ENCODE results near the gene RNF182.

Gene RNF182

GRCh38 chr6:13910443-13910842 is 14.3 kb upstream of the RNF182 start:
- no peaks in the 10 kb centered on the region for H3K9me3 Mint-ChIP-seq
- no peak overlapping the region for H3K27ac Mint-ChIP-seq
- H3K27me3 Mint-ChIP-seq: peaks cover 42% of the 10 kb centered on the region
- H3K36me3 Mint-ChIP-seq (ENCODE audit: low read depth): no peaks in the 10 kb centered on the region
- DNase-seq: no peak
- H3K4me1 Mint-ChIP-seq (ENCODE audit: low read depth): peaks cover 2% of the 10 kb centered on the region
- H3K4me3 Mint-ChIP-seq: no peak overlapping the region

DNA sequence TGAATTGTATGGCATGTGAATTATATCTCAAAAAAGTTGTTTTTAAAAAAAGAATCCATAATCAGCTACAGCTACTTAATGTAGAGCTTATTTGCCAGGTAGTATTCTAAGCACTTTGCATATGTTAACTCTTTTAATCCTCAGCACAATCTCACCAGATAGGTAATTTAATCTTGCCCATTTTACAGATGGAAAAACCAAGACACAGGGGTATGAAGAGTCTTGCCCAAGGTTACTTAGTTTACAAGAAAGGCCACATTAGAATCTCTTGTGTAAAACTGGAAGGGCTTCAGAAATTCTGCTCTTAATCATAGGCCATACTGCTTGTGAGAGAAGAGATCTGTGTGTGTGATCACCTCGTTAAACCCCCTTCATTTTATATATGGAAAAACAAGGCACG is 13.4 kb upstream of the RNF182 start:
- no peak overlapping the region for H3K27ac Mint-ChIP-seq
- no peaks in the 10 kb centered on the region for H3K36me3 Mint-ChIP-seq (ENCODE audit: low read depth)
- H3K4me3 Mint-ChIP-seq: no peak overlapping the region
- DNase-seq: no peak
- H3K9me3 Mint-ChIP-seq: no peaks in the 10 kb centered on the region
- H3K4me1 Mint-ChIP-seq (ENCODE audit: low read depth): peaks cover 2% of the 10 kb centered on the region
- peaks cover 45% of the 10 kb centered on the region for H3K27me3 Mint-ChIP-seq

- no peaks in the 10 kb centered on the region for H3K36me3 Mint-ChIP-seq (ENCODE audit: low read depth)
- no peak for DNase-seq
- H3K4me3 Mint-ChIP-seq: no peak overlapping the region
- peaks cover 39% of the 10 kb centered on the region for H3K27me3 Mint-ChIP-seq
- H3K27ac Mint-ChIP-seq: no peak overlapping the region
- peaks cover 2% of the 10 kb centered on the region for H3K4me1 Mint-ChIP-seq (ENCODE audit: low read depth)
- no peaks in the 10 kb centered on the region for H3K9me3 Mint-ChIP-seq
Measured at GRCh38 chr6:13913226-13914001, 11.3 kb upstream of the RNF182 start.

DNA sequence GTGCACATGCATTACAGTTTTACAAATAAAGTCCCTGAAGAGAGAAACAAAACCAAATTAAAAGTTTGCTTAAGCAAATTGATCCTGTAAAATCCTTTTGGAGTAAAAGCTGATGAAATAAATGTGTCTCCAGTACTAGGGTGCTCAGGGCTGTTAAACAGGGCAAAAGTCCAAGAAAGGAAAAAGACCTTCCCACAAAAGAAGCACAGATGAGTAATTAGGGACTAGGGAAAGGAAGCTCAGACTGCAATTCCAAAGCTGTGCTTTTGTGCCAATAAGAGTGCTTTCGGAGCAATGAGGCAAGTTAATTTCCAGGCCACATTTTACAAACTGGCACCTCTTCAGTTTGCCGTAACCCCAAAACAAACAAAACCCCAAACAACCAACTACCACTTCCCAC is 10.4 kb upstream of the RNF182 start:
- H3K27ac Mint-ChIP-seq: no peak overlapping the region
- peaks cover 36% of the 10 kb centered on the region for H3K27me3 Mint-ChIP-seq
- H3K9me3 Mint-ChIP-seq: no peaks in the 10 kb centered on the region
- no peak overlapping the region for H3K4me3 Mint-ChIP-seq
- no peak for DNase-seq
- no peaks in the 10 kb centered on the region for H3K4me1 Mint-ChIP-seq (ENCODE audit: low read depth)
- H3K36me3 Mint-ChIP-seq (ENCODE audit: low read depth): no peaks in the 10 kb centered on the region

DNA sequence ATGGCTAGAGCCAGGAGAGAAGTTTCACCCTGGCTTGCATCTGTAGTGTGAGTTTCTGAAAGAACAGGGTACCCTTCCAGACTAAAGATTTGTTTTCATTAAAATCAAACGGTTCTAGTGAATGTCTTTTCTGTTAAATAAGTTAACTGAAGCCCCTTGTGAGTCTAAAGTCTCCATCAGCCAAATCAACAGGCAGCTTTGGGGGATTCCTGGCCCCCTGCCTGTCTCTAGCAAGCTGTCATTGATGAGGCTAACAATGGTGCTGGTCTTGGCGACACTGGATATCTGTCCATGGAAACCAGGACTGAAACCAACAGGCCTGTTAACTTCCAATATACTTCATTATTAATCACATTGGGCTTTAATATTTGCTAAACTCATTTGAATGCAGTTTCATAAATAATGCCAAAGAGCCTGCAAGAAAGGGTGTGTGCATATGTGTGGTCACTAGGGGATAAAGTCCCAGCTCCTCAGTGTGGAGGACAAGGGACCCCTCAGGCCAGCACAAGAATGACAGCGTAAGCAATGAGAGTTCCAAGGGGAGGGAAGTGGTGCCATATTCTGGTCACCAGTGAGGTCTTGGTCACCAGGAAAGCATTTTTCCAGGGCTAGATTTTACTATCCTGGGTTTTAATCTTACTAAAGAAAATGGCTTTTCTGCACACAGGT is 9.1 kb upstream of the RNF182 start:
- Mint-ChIP-seq H3K4me1 (ENCODE audit: low read depth) (no peaks in the 10 kb centered on the region), H3K9me3 (no peaks in the 10 kb centered on the region), H3K27ac (no peak overlapping the region), H3K36me3 (ENCODE audit: low read depth) (no peaks in the 10 kb centered on the region), H3K27me3 (peaks cover 33% of the 10 kb centered on the region), H3K4me3 (no peak overlapping the region)
- no peak for DNase-seq

- no peak for DNase-seq
- no peak overlapping the region for H3K4me3 Mint-ChIP-seq
- peaks cover 35% of the 10 kb centered on the region for H3K27me3 Mint-ChIP-seq
- H3K4me1 Mint-ChIP-seq (ENCODE audit: low read depth): no peaks in the 10 kb centered on the region
- no peak overlapping the region for H3K27ac Mint-ChIP-seq
- H3K36me3 Mint-ChIP-seq (ENCODE audit: low read depth): no peaks in the 10 kb centered on the region
- H3K9me3 Mint-ChIP-seq: no peaks in the 10 kb centered on the region
Measured at GRCh38 chr6:13916230-13916944, 8.4 kb upstream of the RNF182 start.

DNA sequence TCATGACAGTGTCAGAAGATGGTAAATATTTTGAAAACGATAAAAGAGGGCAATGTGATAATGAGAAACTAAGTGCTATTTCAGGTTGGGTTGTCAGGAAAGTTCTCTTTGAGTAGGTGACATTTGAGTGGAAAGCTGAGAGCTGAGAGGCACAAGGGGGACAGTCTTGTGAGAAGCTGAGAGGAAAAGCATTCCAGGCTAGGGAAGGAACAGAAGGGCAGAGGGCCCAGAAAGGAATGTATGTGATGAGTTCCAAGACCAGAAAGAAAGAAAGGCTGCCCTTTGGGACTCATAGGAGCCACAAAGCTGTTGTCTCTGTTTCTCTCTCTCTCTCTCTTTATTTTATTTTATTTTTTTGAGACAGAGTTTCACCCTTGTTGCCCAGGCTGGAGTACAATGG is 7.6 kb upstream of the RNF182 start:
- peaks cover 35% of the 10 kb centered on the region for H3K27me3 Mint-ChIP-seq
- no peak overlapping the region for H3K4me3 Mint-ChIP-seq
- no peaks in the 10 kb centered on the region for H3K4me1 Mint-ChIP-seq (ENCODE audit: low read depth)
- DNase-seq: no peak
- H3K36me3 Mint-ChIP-seq (ENCODE audit: low read depth): no peaks in the 10 kb centered on the region
- H3K27ac Mint-ChIP-seq: no peak overlapping the region
- H3K9me3 Mint-ChIP-seq: no peaks in the 10 kb centered on the region

DNA sequence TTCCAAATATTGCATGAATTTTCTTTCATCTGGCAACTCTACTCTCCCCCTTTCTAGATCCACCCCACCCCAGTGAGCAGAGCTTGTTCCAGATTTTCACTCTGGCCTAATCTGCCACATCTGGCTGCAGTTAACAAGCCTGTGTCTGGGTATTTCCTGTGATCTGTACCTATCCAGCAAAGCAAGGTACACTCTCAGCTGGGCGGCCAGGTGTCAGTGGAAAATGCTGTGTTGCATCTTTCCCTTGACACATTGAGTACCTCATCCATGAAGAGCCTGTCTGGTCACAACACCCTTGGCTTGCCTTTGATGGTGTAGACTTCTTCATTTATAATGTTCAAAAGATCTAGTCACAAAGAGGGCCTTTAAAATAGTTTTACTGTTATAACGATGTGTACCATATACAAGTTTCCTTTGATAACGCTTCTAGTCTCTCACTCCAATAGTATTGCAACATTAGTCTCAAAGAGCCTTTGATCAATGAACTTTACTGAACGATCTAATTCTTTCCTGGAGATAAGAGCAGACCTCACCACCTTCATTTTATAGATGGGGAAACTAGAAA is 6.0 kb upstream of the RNF182 start:
- H3K4me1 Mint-ChIP-seq (ENCODE audit: low read depth): no peaks in the 10 kb centered on the region
- no peaks in the 10 kb centered on the region for H3K36me3 Mint-ChIP-seq (ENCODE audit: low read depth)
- DNase-seq: no peak
- H3K9me3 Mint-ChIP-seq: no peaks in the 10 kb centered on the region
- H3K27ac Mint-ChIP-seq: no peak overlapping the region
- no peak overlapping the region for H3K4me3 Mint-ChIP-seq
- peaks cover 37% of the 10 kb centered on the region for H3K27me3 Mint-ChIP-seq

DNA sequence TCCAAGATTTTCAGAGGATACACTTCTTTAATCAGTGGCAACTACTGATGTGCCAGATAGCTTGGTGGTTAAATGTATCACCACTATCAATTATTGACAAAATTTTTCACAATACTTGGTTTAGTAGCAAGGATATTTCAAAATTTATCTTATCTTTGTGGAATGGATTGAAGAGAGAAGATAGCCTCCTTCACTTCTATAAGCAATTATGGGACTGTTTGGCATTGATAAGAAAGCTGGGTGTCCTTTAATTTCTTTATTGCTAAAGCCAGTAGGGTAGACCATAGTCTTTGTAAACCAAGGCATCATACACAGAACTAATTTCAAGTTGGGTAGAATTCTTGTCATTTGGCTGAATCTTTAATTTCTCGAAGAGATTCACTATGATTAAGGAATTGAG is 4.9 kb upstream of the RNF182 start:
- H3K36me3 Mint-ChIP-seq (ENCODE audit: low read depth): no peaks in the 10 kb centered on the region
- H3K4me3 Mint-ChIP-seq: no peak overlapping the region
- H3K9me3 Mint-ChIP-seq: no peaks in the 10 kb centered on the region
- no peak for DNase-seq
- H3K4me1 Mint-ChIP-seq (ENCODE audit: low read depth): peaks cover 8% of the 10 kb centered on the region
- peaks cover 36% of the 10 kb centered on the region for H3K27me3 Mint-ChIP-seq
- H3K27ac Mint-ChIP-seq: no peak overlapping the region

GRCh38 chr6:13920552-13920951 is 4.2 kb upstream of the RNF182 start:
- no peak overlapping the region for H3K4me3 Mint-ChIP-seq
- DNase-seq: no peak
- no peaks in the 10 kb centered on the region for H3K36me3 Mint-ChIP-seq (ENCODE audit: low read depth)
- H3K4me1 Mint-ChIP-seq (ENCODE audit: low read depth): peaks cover 12% of the 10 kb centered on the region
- peaks cover 36% of the 10 kb centered on the region for H3K27me3 Mint-ChIP-seq
- no peak overlapping the region for H3K27ac Mint-ChIP-seq
- no peaks in the 10 kb centered on the region for H3K9me3 Mint-ChIP-seq

DNA sequence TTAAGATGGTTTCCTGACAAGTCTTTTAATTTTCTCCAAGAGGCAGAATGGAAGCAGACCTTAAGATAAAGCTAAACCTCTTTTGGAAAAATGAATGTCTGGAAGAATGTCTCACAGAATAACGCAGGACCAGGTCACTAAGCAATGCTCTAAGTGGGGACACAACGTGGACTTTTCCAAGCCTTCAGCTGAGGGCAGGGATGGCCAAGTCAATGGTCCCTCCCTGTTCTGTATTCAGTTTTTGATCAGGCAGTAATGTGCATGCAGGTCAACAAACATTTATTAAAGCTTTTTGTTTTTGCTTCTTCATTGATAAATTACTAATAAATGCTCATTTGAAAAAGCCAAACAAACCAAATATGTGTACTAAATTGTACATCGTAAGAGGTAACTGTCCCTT is 2.0 kb upstream of the RNF182 start:
- Mint-ChIP-seq H3K9me3 (peaks cover 4% of the 10 kb centered on the region), H3K36me3 (ENCODE audit: low read depth) (no peaks in the 10 kb centered on the region), H3K4me1 (ENCODE audit: low read depth) (peaks cover 14% of the 10 kb centered on the region), H3K27ac (no peak overlapping the region), H3K27me3 (peaks cover 49% of the 10 kb centered on the region), H3K4me3 (no peak overlapping the region)
- no peak for DNase-seq

- Mint-ChIP-seq H3K4me3 (peak overlapping the region; percentile 75), H3K27me3 (peaks cover 54% of the 10 kb centered on the region), H3K9me3 (peaks cover 4% of the 10 kb centered on the region), H3K4me1 (ENCODE audit: low read depth) (peaks cover 14% of the 10 kb centered on the region), H3K36me3 (ENCODE audit: low read depth) (no peaks in the 10 kb centered on the region), H3K27ac (no peak overlapping the region)
- DNase-seq: no peak
Measured at GRCh38 chr6:13923527-13924145, 1.1 kb upstream of the RNF182 start.

- no peaks in the 10 kb centered on the region for H3K36me3 Mint-ChIP-seq (ENCODE audit: low read depth)
- peak; percentile 53 for DNase-seq
- H3K4me3 Mint-ChIP-seq: peak overlapping the region; percentile 75
- H3K4me1 Mint-ChIP-seq (ENCODE audit: low read depth): peaks cover 14% of the 10 kb centered on the region
- H3K27ac Mint-ChIP-seq: no peak overlapping the region
- H3K27me3 Mint-ChIP-seq: peaks cover 61% of the 10 kb centered on the region
- peaks cover 4% of the 10 kb centered on the region for H3K9me3 Mint-ChIP-seq
Measured at GRCh38 chr6:13924146-13924948, 405 bp upstream of the RNF182 start.

- DNase-seq: no peak
- H3K9me3 Mint-ChIP-seq: peaks cover 4% of the 10 kb centered on the region
- no peaks in the 10 kb centered on the region for H3K36me3 Mint-ChIP-seq (ENCODE audit: low read depth)
- peaks cover 74% of the 10 kb centered on the region for H3K27me3 Mint-ChIP-seq
- H3K4me1 Mint-ChIP-seq (ENCODE audit: low read depth): peaks cover 14% of the 10 kb centered on the region
- no peak overlapping the region for H3K4me3 Mint-ChIP-seq
- no peak overlapping the region for H3K27ac Mint-ChIP-seq
Measured at GRCh38 chr6:13926378-13926777, 1.6 kb downstream of the RNF182 start.
